HepG2 (cell line): Measurements from ENCODE around the gene ACTN4. TPM values are rescaled to one million over a fixed set of nuclear protein-coding genes. Genes with fewer than 3 reads are reported as not detected.

ENCODE experiments used
- ARNTL ChIP-seq: sonication (generic); formaldehyde crosslinking; IDR thresholded peaks from 2 replicates; pipeline ENCODE4 v1.4.0; 2020; ENCODE audit warnings: mild to moderate bottlenecking, missing genetic modification reagents
- FLYWCH1 ChIP-seq: sonication (generic); formaldehyde crosslinking; IDR thresholded peaks from 2 replicates; pipeline ENCODE4 v1.8.1; 2023; ENCODE audit warnings: mild to moderate bottlenecking, missing genetic modification reagents
- GATAD1 ChIP-seq: IDR thresholded peaks from 2 replicates; pipeline ENCODE4 v1.6.1; 2016; ENCODE audit warnings: missing genetic modification reagents, missing compliant biosample characterization
- GLI4 ChIP-seq: sonication (generic); formaldehyde crosslinking; IDR thresholded peaks from 2 replicates; pipeline ENCODE4 v1.5.1; 2020; ENCODE audit warnings: missing genetic modification reagents, mild to moderate bottlenecking, moderate library complexity, borderline replicate concordance
- HNRNPK ChIP-seq: fragments of 200-400 bp; formaldehyde crosslinking; IDR thresholded peaks from 2 replicates; pipeline ENCODE4 v1.6.1; 2018; ENCODE audit warnings: low read length, low read depth, moderate library complexity, mild to moderate bottlenecking; ENCODE audit not compliant: poor library complexity, severe bottlenecking
- IKZF1 ChIP-seq: fragments of 450-650 bp; IDR thresholded peaks from 2 replicates; pipeline ENCODE4 v1.7.1; 2016
- JUN ChIP-seq: sonication (generic); formaldehyde crosslinking; IDR thresholded peaks from 2 replicates; pipeline ENCODE4 v1.4.0; 2020; ENCODE audit warnings: mild to moderate bottlenecking, missing genetic modification reagents
- LBX2 ChIP-seq: sonication (generic); formaldehyde crosslinking; IDR thresholded peaks from 2 replicates; pipeline ENCODE4 v1.5.0; 2020; ENCODE audit warnings: missing genetic modification reagents, mild to moderate bottlenecking, borderline replicate concordance
- MEF2D ChIP-seq: sonication (generic); formaldehyde crosslinking; IDR thresholded peaks from 2 replicates; pipeline ENCODE4 v1.5.1; 2020; ENCODE audit warnings: mild to moderate bottlenecking, missing genetic modification reagents
- MEIS1 ChIP-seq: sonication (generic); formaldehyde crosslinking; IDR thresholded peaks from 2 replicates; pipeline ENCODE4 v1.9.0; 2021; ENCODE audit warnings: mild to moderate bottlenecking, missing genetic modification reagents, moderate library complexity, borderline replicate concordance
- NFYC ChIP-seq: IDR thresholded peaks from 2 replicates; pipeline ENCODE4 v1.6.1; 2016; ENCODE audit warnings: missing genetic modification reagents, missing compliant biosample characterization
- POLR2A ChIP-seq, 2 experiments: IDR thresholded peaks; 2 replicates each; pipeline ENCODE4 v1.6.1; 2011; ENCODE audit warnings: low read depth in 2 of 2, low read length in 2 of 2, mild to moderate bottlenecking in 1 of 2, moderate library complexity in 1 of 2; ENCODE audit not compliant: insufficient read depth in 1 of 2
- RXRB ChIP-seq: IDR thresholded peaks from 2 replicates; pipeline ENCODE4 v1.6.1; 2016; ENCODE audit warnings: borderline replicate concordance, missing genetic modification reagents, missing compliant biosample characterization
- SMARCE1 ChIP-seq: fragments of 450-650 bp; IDR thresholded peaks from 2 replicates; pipeline ENCODE4 v1.6.1; 2017; ENCODE audit warnings: borderline replicate concordance
- SOX13 ChIP-seq, 3 experiments: fragments of 450-650 bp in 1 of 3; sonication (generic) in 1 of 3; formaldehyde crosslinking in 1 of 3; IDR thresholded peaks in 2 of 3; conservative IDR thresholded peaks in 1 of 3; 2 replicates each; pipeline versions ENCODE4 v1.5.0 to v1.6.1; 2016 to 2020; ENCODE audit warnings: antibody characterized with exemption in 1 of 3, mild to moderate bottlenecking in 1 of 3, missing compliant biosample characterization in 1 of 3, missing genetic modification reagents in 1 of 3, moderate library complexity in 1 of 3
- SPEN ChIP-seq: sonication (generic); formaldehyde crosslinking; IDR thresholded peaks from 2 replicates; pipeline ENCODE4 v1.5.1; 2020; ENCODE audit warnings: low read depth, mild to moderate bottlenecking, missing genetic modification reagents
- SRY ChIP-seq: sonication (generic); formaldehyde crosslinking; IDR thresholded peaks from 2 replicates; pipeline ENCODE4 v1.8.0; 2022; ENCODE audit warnings: mild to moderate bottlenecking, missing genetic modification reagents
- TFAP4 ChIP-seq: sonication (generic); IDR thresholded peaks from 2 replicates; pipeline ENCODE4 v1.6.1; 2016; ENCODE audit warnings: low read depth, borderline replicate concordance
- ZC3H4 ChIP-seq: sonication (generic); formaldehyde crosslinking; IDR thresholded peaks from 2 replicates; pipeline ENCODE4 v1.4.0; 2020; ENCODE audit warnings: missing genetic modification reagents, borderline replicate concordance
- ZNF430 ChIP-seq: sonication (generic); formaldehyde crosslinking; IDR thresholded peaks from 2 replicates; pipeline ENCODE4 v1.9.0; 2021; ENCODE audit warnings: mild to moderate bottlenecking, missing genetic modification reagents
- ZNF431 ChIP-seq: sonication (generic); formaldehyde crosslinking; IDR thresholded peaks from 2 replicates; pipeline ENCODE4 v1.9.0; 2022; ENCODE audit warnings: missing genetic modification reagents, low read depth, mild to moderate bottlenecking, borderline replicate concordance
- ZNF546 ChIP-seq: sonication (generic); formaldehyde crosslinking; conservative IDR thresholded peaks from 2 replicates; pipeline ENCODE4 v1.8.1; 2023; ENCODE audit warnings: mild to moderate bottlenecking, missing genetic modification reagents
- ZNF556 ChIP-seq: sonication (generic); formaldehyde crosslinking; IDR thresholded peaks from 2 replicates; pipeline ENCODE4 v1.4.0; 2020; ENCODE audit warnings: mild to moderate bottlenecking, missing genetic modification reagents, borderline replicate concordance
- ZNF644 ChIP-seq: IDR thresholded peaks from 2 replicates; pipeline ENCODE4 v1.6.1; 2016; ENCODE audit warnings: low read depth
- ZNF652 ChIP-seq: IDR thresholded peaks from 2 replicates; pipeline ENCODE4 v1.6.1; 2016; ENCODE audit warnings: low read depth, borderline replicate concordance
- ZNF780A ChIP-seq: sonication (generic); formaldehyde crosslinking; IDR thresholded peaks from 2 replicates; pipeline ENCODE4 v1.8.0; 2022; ENCODE audit warnings: mild to moderate bottlenecking, missing genetic modification reagents, moderate library complexity
- polyA plus RNA-seq, 8 experiments: library from polyadenylated mRNA; depleted of rRNA in 3 of 8; stranded (reverse) in 7 of 8; unstranded in 1 of 8; fragments of >200 nt; fragmentation: Illumina TruSeq in 4 of 8; extraction: Trizol in 4 of 8; gene quantifications; 2 replicates each; pipeline versions ENCODE4 v1.2.1 to v1.2.3, GENCODE V29; 2011 to 2016; ENCODE audit warnings: low read depth in 4 of 8, missing spikeins in 1 of 8, mixed read lengths in 1 of 8; ENCODE audit not compliant: insufficient read depth in 1 of 8
- total RNA-seq, 5 experiments: library from RNA; depleted of rRNA; stranded (reverse); fragments of >200 nt; fragmentation: Illumina TruSeq; extraction: Trizol; gene quantifications; 2 replicates each; pipeline ENCODE4 v1.2.3, GENCODE V29; 2016; ENCODE audit warnings: low read depth in 1 of 5
- TF ChIP-seq, protein P1 (sequence below): sonication (generic); formaldehyde crosslinking; IDR thresholded peaks from 2 replicates; pipeline ENCODE4 v1.8.0; 2022; ENCODE audit warnings: mild to moderate bottlenecking, missing genetic modification reagents, moderate library complexity
- TF ChIP-seq, protein P2 (sequence below): sonication (generic); formaldehyde crosslinking; IDR thresholded peaks from 2 replicates; pipeline ENCODE4 v1.4.0; 2020; ENCODE audit warnings: mild to moderate bottlenecking, missing genetic modification reagents
- TF ChIP-seq, protein P3 (sequence below): sonication (generic); formaldehyde crosslinking; IDR thresholded peaks from 2 replicates; pipeline ENCODE4 v1.5.1; 2020; ENCODE audit warnings: mild to moderate bottlenecking, missing genetic modification reagents, moderate library complexity

The ACTN4 gene
- total and polyA plus RNA-seq, 2 of the 13 experiments (the other 11 are each of a cell fraction or from before 2014, with no cell fraction given), result 171 to 192 TPM

DNA sequence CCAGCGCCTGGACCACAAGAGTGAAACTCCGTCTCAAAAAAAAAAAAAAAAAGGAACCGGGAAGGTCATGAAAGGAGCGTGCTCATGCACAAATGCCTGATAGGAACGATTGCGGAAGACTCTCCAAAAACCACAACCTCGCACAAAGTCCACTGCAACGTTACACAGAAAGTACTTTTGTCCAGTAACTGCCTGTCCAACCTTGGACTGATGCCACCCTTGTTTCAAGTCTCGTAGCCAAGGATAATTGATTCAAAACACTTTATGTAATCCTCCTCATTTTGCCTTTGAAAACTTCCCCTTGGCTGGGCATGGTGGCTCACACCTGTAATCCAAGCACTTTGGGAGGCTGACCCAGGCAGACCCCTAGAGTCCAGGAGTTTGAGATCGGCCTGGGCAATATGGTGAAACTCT lies 112.1 kb downstream of the ACTN4 start (continued):
- TF ChIP-seq ZNF556 (peak; percentile 36; the same call in 1 of the 2 replicates), ZNF431 (CRISPR knock-in tag) (no peak), ARNTL (CRISPR knock-in tag) (peak; percentile 62; the same call in 1 of the 2 replicates), MEF2D (peak; percentile 63; the same call in 1 of the 2 replicates), SMARCE1 (no peak), SPEN (no peak), FLYWCH1 (CRISPR knock-in tag) (no peak), ZNF430 (peak; percentile 61; the same call in 1 of the 2 replicates), HNRNPK (no peak), TFAP4 (no peak), IKZF1 (no peak), GLI4 (no peak), ZNF652 (CRISPR knock-in tag) (no peak; the same call in 1 of the 2 replicates), LBX2 (CRISPR knock-in tag) (no peak), RXRB (CRISPR knock-in tag) (peak; percentile 94), GATAD1 (no peak; the same call in none of the 2 replicates), MEIS1 (CRISPR knock-in tag) (peak; percentile 43; the same call in 1 of the 2 replicates), POLR2A (IDR thresholded peaks at IDR 0.05; ENCODE audit: insufficient read depth in 1 of 2, low read depth in 2 of 2, low read length in 2 of 2) (no peak; a peak in 1 of 4 replicates), SRY (no peak), ZNF644 (CRISPR knock-in tag) (peak; percentile 51; the same call in 1 of the 2 replicates), ZC3H4 (CRISPR knock-in tag) (no peak), NFYC (CRISPR knock-in tag) (no peak), SOX13 (IDR thresholded peaks at IDR 0.05) (peak; percentile 90), SOX13 (CRISPR knock-in tag; conservative IDR thresholded peaks at IDR 0.05 in 1 of 2, IDR thresholded peaks at IDR 0.05 in 1 of 2) (peak in 1 of 2 experiments; percentile 99; a peak in 2 of 4 replicates), JUN (peak; percentile 59; the same call in 1 of the 2 replicates), ZNF546 (no peak), ZNF780A (no peak)
- TF ChIP-seq, protein P1, sequence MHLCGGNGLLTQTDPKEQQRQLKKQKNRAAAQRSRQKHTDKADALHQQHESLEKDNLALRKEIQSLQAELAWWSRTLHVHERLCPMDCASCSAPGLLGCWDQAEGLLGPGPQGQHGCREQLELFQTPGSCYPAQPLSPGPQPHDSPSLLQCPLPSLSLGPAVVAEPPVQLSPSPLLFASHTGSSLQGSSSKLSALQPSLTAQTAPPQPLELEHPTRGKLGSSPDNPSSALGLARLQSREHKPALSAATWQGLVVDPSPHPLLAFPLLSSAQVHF, result no peak
- TF ChIP-seq, protein P2, sequence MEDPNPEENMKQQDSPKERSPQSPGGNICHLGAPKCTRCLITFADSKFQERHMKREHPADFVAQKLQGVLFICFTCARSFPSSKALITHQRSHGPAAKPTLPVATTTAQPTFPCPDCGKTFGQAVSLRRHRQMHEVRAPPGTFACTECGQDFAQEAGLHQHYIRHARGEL (CRISPR knock-in tag), result no peak
- TF ChIP-seq, protein P3, sequence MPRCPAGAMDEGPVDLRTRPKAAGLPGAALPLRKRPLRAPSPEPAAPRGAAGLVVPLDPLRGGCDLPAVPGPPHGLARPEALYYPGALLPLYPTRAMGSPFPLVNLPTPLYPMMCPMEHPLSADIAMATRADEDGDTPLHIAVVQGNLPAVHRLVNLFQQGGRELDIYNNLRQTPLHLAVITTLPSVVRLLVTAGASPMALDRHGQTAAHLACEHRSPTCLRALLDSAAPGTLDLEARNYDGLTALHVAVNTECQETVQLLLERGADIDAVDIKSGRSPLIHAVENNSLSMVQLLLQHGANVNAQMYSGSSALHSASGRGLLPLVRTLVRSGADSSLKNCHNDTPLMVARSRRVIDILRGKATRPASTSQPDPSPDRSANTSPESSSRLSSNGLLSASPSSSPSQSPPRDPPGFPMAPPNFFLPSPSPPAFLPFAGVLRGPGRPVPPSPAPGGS (CRISPR knock-in tag), result no peak
